Ovary (tissue), 9 donors: ENCODE results near the gene ASB6. TPM values are rescaled to one million over a fixed set of nuclear protein-coding genes. Genes with fewer than 3 reads are reported as not detected.

ENCODE experiments used
- DNase-seq, 5 donors: peaks; one replicate each; pipeline ENCODE4 v3.0.0-alpha.2; 2019 to 2020
- H3K27ac ChIP-seq, 2 donors: fragments of 200-600 bp; one replicate each; pipeline versions ENCODE4 v1.5.1 to v1.8.0; 2019 to 2022
- H3K27me3 ChIP-seq: fragments of 200-600 bp; one replicate; pipeline ENCODE4 v1.8.0; 2022
- H3K36me3 ChIP-seq: fragments of 200-600 bp; sonication (generic); one replicate; pipeline ENCODE4 v1.5.1; 2019
- H3K4me1 ChIP-seq: one replicate; pipeline ENCODE4 v1.8.1; 2013; ENCODE audit warnings: mild to moderate bottlenecking, moderate library complexity; ENCODE audit not compliant: insufficient read depth
- H3K4me3 ChIP-seq: fragments of 200-600 bp; sonication (generic); one replicate; pipeline ENCODE4 v1.5.1; 2017
- H3K9me3 ChIP-seq, 2 donors: fragments of 200-600 bp in 1 of 2; sonication (generic) in 1 of 2; one replicate each; pipeline versions ENCODE4 v1.5.1 to v1.8.1; 2013 to 2019; ENCODE audit warnings: mild to moderate bottlenecking in 1 of 2, moderate library complexity in 1 of 2
- CTCF ChIP-seq, 3 donors: fragments of 450-650 bp in 2 of 3; fragments of 200-600 bp in 1 of 3; IDR thresholded peaks; one replicate each; pipeline versions ENCODE4 v1.5.1 to v1.8.0; 2016 to 2022; ENCODE audit warnings: antibody characterized with exemption in 3 of 3, mild to moderate bottlenecking in 1 of 3
- EP300 ChIP-seq: sonication (generic); formaldehyde crosslinking; IDR thresholded peaks from one replicate; pipeline ENCODE4 v1.6.1; 2017; ENCODE audit warnings: antibody characterized with exemption
- POLR2A ChIP-seq: fragments of 450-650 bp; IDR thresholded peaks from one replicate; pipeline ENCODE4 v1.6.1; 2017; ENCODE audit warnings: antibody characterized with exemption, mild to moderate bottlenecking, moderate library complexity
- WGBS, 3 donors: extraction: QIAGEN DNeasy Blood & Tissue Kit in 1 of 3; methylation state at CpG; one replicate each; pipeline versions ENCODE4 v1.1.5 to v1.1.7; 2013 to 2017; 5-methylcytosine and 5-hydroxymethylcytosine counted together
- intact Hi-C, 4 donors: fragments of 100-400 bp; cut with DNase I; formaldehyde crosslinking; loops; one replicate each; pipeline versions ENCODE4 v1.11.0 to v1.15.1; 2022 to 2023
- polyA plus RNA-seq, 2 donors: library from polyadenylated mRNA; stranded (reverse); fragments of 200-250 nt in 1 of 2; fragments of 350-450 nt in 1 of 2; fragmentation: Illumina TruSeq in 1 of 2; extraction: RNeasy Lipid Tissue Mini Kit (QIAGEN cat#74804) in 1 of 2; gene quantifications; one replicate each; pipeline ENCODE4 v1.2.3, GENCODE V29; 2013 to 2014
- total RNA-seq, 7 donors: library from RNA; depleted of rRNA in 2 of 7; stranded (reverse); fragments of >200 nt in 2 of 7; fragmentation: NEBNext Ultra II Directional in 3 of 7; extraction: Animal tissue kit (Norgen Biotek cat#: 25700) in 3 of 7; gene quantifications; one replicate each; pipeline versions ENCODE4 v1.1.0 to v1.2.4, GENCODE V29; 2016 to 2023
- donor health status: DM: no; HTN: no; CAD: no; lungs with moderate emphysema.
- donor health status: DM: no; HTN: no; CAD: no.
- donor health status: Bipolar disorder and iron deficiency.
- donor health status: DM: yes; HTN: yes; CAD: no.
- donor health status: DM: no; HTN: no; CAD: no.
- donor health status: DM: yes; HTN: yes; CAD: no.

ASB6 gene
- total and polyA plus RNA-seq, 9 donors, result 6.3 to 20.1 (median 16.6) TPM

- H3K4me1 ChIP-seq, result peaks cover 12% of the 10 kb centered on the region
- 76 to 87% (median 87%) methylated on average over 18 to 19 of the region's 19 CpGs for whole genome bisulfite sequencing, 3 donors
- no peaks in the 10 kb centered on the region for H3K27me3 ChIP-seq
Observed at GRCh38 chr9:129631674-129632129, 10.2 kb downstream of the ASB6 start.

GRCh38 chr9:129630967-129631673 lies 10.8 kb downstream of the ASB6 start:
- no peak for DNase-seq
- H3K27ac ChIP-seq, result no peak overlapping the region
- H3K4me1 ChIP-seq, result peaks cover 12% of the 10 kb centered on the region
- no peaks in the 10 kb centered on the region for H3K27me3 ChIP-seq
- WGBS, 3 donors, result 67 to 76% (median 70%) methylated on average over 21 of the region's 21 CpGs
- H3K36me3 ChIP-seq, result no peaks in the 10 kb centered on the region
- TF ChIP-seq EP300 (no peak), CTCF (IDR thresholded peaks at IDR 0.05) (no peak), POLR2A (no peak)
- H3K4me3 ChIP-seq, result no peak overlapping the region
- intact Hi-C loops, result no loop called here
- no peaks in the 10 kb centered on the region for H3K9me3 ChIP-seq

More at GRCh38 chr9:129631674-129632129, 10.2 kb downstream of the ASB6 start:
- Histone ChIP-seq H3K36me3 (no peaks in the 10 kb centered on the region), H3K4me3 (no peak overlapping the region), H3K27ac (no peak overlapping the region), H3K9me3 (no peaks in the 10 kb centered on the region)
- TF ChIP-seq CTCF (IDR thresholded peaks at IDR 0.05) (no peak), POLR2A (no peak), EP300 (no peak)
- intact Hi-C loops, result no loop called here
- no peak for DNase-seq

- H3K4me3 ChIP-seq, result no peak overlapping the region
- no peaks in the 10 kb centered on the region for H3K27me3 ChIP-seq
- no peak for TF ChIP-seq EP300
- TF ChIP-seq POLR2A, result no peak
- TF ChIP-seq CTCF (IDR thresholded peaks at IDR 0.05), result no peak
- no peaks in the 10 kb centered on the region for H3K36me3 ChIP-seq
- intact Hi-C loops, result loop anchor here in 1 of 4 donors (5.0 kb wide), 1 partner anchor 492 kb away; no protein-coding TSS in a partner anchor
- no peak overlapping the region for H3K27ac ChIP-seq
- 68 to 78% (median 71%) methylated on average over 8 of the region's 8 CpGs for WGBS, 3 donors
- H3K9me3 ChIP-seq, result no peaks in the 10 kb centered on the region
- peaks cover 12% of the 10 kb centered on the region for H3K4me1 ChIP-seq
- DNase-seq, result no peak
Observed at GRCh38 chr9:129629251-129629820, 12.6 kb downstream of the ASB6 start.

GRCh38 chr9:129628709-129629108 lies 13.2 kb downstream of the ASB6 start:
- intact Hi-C loops, result loop anchor here in 1 of 4 donors (5.0 kb wide), 1 partner anchor 491 kb away; no protein-coding TSS in a partner anchor
- H3K27ac ChIP-seq, result no peak overlapping the region
- no peak for DNase-seq
- 65 to 70% (median 69%) methylated on average over 6 of the region's 6 CpGs for WGBS, 3 donors
- H3K27me3 ChIP-seq, result no peaks in the 10 kb centered on the region
- TF ChIP-seq CTCF (IDR thresholded peaks at IDR 0.05) (no peak), EP300 (no peak), POLR2A (no peak)
- H3K4me1 ChIP-seq, result peaks cover 12% of the 10 kb centered on the region
- no peak overlapping the region for H3K4me3 ChIP-seq
- H3K9me3 ChIP-seq, result no peaks in the 10 kb centered on the region
- no peaks in the 10 kb centered on the region for H3K36me3 ChIP-seq
